GM13976 (cell line): Measurements from ENCODE around the gene ITPR3.

ENCODE experiments used
- DNase-seq: peaks from one replicate; pipeline ENCODE4 v3.0.0; 2012; ENCODE audit warnings: low spot score
- CTCF ChIP-seq: IDR thresholded peaks from 2 replicates; pipeline ENCODE4 v1.5.1; 2012; ENCODE audit warnings: borderline replicate concordance, mild to moderate bottlenecking; ENCODE audit not compliant: insufficient read depth; ENCODE audit errors: extremely low read depth, missing control alignments, control extremely low read depth
- in situ Hi-C: fragments of 300-500 bp; cut with MboI; formaldehyde crosslinking; loops from one replicate; pipeline ENCODE4 v1.12.0; 2022; ENCODE audit warnings: low sequenced_read_pairs, mixed read lengths, inconsistent platforms; ENCODE audit not compliant: unreplicated experiment

The ITPR3 gene

GRCh38 chr6:33665957-33666356 lies 44.8 kb downstream of the ITPR3 start:
- no peak for TF ChIP-seq CTCF
- in situ Hi-C loops, result no loop called here
- DNase-seq, result no peak

- in situ Hi-C loops, result no loop called here
- no peak for TF ChIP-seq CTCF
- no peak for DNase-seq
Measured at GRCh38 chr6:33667072-33667471, 46.0 kb downstream of the ITPR3 start.

GRCh38 chr6:33667776-33668175 lies 46.7 kb downstream of the ITPR3 start:
- no peak for DNase-seq
- no peak for TF ChIP-seq CTCF
- in situ Hi-C loops, result no loop called here

- TF ChIP-seq CTCF, result no peak
- no peak for DNase-seq
- in situ Hi-C loops, result no loop called here
Measured at GRCh38 chr6:33668328-33668727, 47.2 kb downstream of the ITPR3 start.

GRCh38 chr6:33668914-33669313 lies 47.8 kb downstream of the ITPR3 start:
- peak; percentile 59 for DNase-seq
- in situ Hi-C loops, result no loop called here
- no peak for TF ChIP-seq CTCF

GRCh38 chr6:33670086-33670660 lies 49.1 kb downstream of the ITPR3 start:
- no peak for TF ChIP-seq CTCF
- in situ Hi-C loops, result no loop called here
- no peak for DNase-seq
